DMS53 treated with DMSO at 0.1 percent for 48 hours (cell line): ENCODE measurements around the gene CATSPER3.
"Not testable (repeated sequence)": the region's sequence is repeated elsewhere in the genome, so short reads cannot be mapped to it uniquely, and the experiment has no call there.

Source experiments
- DNase-seq: peaks from one replicate; lab custom pipeline; 2025; ENCODE audit not compliant: unreplicated experiment; lab: John Stamatoyannopoulos, UW

Gene CATSPER3

DNA sequence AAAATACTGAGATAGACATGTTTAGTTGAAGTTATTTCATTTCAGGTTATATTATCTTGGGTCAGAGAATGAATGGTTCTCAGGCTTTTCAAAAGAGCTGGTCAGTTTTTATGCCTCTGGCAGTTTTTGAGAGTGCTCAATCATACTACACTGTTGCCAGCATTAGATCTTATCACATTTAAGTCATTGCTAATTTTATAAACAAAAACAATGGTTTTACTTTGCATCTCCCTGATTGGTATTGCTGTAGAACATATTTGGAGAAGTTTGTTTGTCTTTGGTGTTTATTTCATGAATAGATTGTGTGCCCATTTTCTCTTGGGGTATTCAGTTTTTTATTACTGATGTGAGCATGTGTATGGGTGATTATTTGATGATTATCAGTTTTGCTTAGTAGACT lies 1.5 kb downstream of the CATSPER3 start:
- DNase-seq: no peak

- DNase-seq: no peak
Observed at GRCh38 chr5:134975078-134975715, 7.5 kb downstream of the CATSPER3 start.

DNA sequence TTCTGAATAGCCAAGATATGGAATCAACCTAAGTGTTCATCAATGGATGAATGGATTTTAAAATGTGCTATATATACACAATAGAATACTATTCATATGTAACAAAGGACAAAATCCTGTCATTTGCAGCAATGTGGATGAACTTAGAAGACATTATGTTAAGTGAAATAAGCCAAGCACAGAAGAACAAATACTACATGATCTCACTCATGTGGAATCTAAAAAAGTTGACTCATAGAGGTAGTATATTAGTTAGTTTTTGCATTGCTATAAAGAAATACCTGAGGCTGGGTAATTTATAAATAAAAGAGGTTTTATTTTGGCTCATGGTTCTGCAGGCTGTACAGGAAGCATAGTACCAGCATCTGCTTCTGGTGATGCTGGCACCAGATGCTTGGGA lies 8.1 kb downstream of the CATSPER3 start:
- no peak for DNase-seq

GRCh38 chr5:134976841-134977240 lies 9.1 kb downstream of the CATSPER3 start:
- no peak for DNase-seq

GRCh38 chr5:134979416-134979815 lies 11.7 kb downstream of the CATSPER3 start:
- DNase-seq: no peak

GRCh38 chr5:134982230-134982629 lies 14.5 kb downstream of the CATSPER3 start:
- no peak for DNase-seq

- no peak for DNase-seq
Observed at GRCh38 chr5:134989266-134989830, 21.6 kb downstream of the CATSPER3 start.

GRCh38 chr5:134990183-134990582 lies 22.5 kb downstream of the CATSPER3 start:
- not testable (repeated sequence) for DNase-seq

- DNase-seq: no peak
Observed at GRCh38 chr5:134992148-134992547, 24.4 kb downstream of the CATSPER3 start.

DNA sequence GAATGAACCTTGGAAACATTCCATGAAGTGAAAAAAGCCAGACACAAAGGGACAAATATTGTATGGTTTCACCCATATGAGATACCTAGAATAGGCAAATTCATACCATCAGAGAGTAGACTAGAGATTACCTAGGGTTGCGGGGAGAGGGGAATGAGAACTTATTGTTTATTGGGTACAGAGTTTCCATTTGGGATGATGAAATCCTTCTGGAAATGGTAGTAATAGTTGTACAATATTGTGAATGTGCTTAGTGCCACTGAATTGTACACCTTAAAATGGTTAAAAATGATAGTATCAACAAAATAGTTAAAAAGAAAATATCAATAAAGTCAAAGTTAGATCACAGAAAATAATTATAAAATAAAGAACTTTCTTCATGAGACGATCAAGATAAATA lies 25.5 kb downstream of the CATSPER3 start:
- no peak for DNase-seq

DNA sequence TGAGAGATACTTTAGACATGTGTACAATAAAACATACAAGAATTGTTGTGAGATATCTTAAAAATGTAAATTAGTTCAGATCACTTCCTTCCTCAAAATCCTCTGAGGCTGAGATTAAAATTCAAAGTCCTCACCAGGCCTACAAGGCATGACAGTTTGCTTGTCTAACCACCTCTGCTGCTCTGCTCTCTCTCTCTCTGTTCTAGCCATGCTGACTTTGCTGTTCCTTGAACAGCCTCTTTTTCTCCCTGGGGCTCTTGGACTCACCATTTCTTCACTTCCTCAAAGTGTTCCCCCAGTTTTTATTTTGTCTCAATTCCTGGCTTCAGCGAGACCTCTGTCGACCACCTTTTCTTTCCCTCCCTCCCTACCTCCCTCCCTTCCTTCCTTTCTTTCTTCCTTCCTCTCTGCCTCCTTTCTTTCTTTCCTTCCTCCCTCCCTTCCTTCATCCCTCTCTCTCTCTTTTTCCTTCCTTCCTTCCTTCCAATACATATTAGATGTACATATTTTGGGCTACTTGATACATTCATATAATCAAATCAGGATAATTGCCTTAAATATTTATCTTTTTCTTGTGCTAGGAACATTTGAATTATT lies 27.0 kb downstream of the CATSPER3 start:
- no peak for DNase-seq

DNA sequence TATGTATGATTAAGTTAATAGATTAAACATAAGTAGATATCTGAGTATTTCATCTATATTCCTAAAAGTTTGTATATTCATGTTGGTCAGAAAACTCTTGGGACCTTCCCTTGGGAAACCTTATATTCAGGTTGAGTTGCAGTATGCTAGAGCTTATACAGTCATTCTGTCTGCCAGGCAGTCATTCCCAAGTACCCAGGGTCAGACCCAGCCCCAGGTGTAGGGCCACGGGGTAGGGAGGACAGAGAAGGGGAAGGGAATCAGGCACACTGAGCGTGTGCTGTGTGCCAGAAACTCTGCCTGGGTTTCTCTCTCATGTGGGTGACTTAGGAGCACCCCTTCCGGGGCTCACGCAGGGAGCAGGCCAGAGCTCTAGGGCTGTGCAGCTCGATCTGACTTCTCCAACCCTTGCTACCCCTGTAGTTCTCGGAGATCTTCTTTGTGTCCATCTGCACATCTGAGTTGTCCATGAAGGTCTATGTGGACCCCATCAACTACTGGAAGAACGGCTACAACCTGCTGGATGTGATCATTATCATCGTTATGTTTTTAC lies 28.2 kb downstream of the CATSPER3 start:
- no peak for DNase-seq

DNA sequence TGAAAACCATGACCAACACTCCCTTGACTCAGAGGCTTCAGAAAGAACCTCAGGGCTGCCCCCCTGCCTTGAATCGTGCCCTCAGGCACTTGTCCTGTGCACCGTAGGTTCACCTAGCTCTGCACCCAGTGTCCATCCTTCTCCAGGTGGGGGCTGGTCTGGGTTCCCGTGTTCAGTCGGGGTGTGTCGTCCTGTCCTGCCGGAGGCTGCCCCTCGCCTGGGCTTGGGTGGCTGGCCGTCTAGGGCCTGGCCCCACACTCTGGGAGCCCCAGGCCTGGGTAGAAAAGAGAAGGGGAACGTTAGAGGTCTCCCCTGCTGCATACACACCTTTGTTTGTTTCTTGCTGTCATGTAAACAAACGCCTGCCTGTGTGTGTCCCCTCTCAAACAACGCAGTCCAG lies 29.3 kb downstream of the CATSPER3 start:
- DNase-seq: no peak

DNA sequence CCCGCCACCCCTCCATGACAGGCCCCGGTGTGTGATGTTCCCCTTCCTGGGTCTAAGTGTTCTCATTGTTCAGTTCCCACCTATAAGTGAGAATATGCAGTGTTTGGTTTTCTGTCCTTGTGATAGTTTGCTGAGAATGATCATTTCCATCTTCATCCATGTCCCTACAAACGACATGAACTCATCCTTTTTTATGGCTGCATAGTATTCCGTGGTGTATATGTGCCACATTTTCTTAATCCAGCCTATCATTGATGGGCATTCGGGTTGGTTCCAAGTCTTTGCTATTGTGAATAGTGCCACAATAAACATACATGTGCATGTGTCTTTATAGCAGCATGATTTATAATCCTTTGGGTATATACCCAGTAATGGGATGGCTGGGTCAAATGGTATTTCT lies 30.4 kb downstream of the CATSPER3 start:
- not testable (repeated sequence) for DNase-seq

- DNase-seq: no peak
Observed at GRCh38 chr5:135004376-135004775, 36.7 kb downstream of the CATSPER3 start.

DNA sequence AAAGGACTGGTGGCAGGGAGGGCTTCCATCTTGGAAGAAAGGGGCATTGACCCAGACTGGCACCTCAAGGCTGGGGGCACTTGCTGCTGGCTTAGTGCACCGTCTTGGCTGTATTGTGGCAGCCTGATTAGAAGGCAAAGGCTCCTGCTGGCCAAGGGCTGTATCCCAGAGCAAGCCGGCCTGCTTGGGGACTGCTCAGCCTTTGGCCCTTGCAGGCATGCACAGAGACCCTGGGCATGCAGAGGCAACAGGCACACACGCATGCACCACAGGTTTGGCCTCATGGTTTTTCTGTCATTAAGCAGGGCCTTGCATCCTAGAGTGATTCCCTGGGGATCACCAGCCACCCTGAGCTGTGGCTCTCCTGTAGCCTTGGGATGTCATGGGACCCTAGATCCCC lies 37.4 kb downstream of the CATSPER3 start:
- DNase-seq: no peak

GRCh38 chr5:135007305-135007704 lies 39.6 kb downstream of the CATSPER3 start:
- DNase-seq: no peak

DNA sequence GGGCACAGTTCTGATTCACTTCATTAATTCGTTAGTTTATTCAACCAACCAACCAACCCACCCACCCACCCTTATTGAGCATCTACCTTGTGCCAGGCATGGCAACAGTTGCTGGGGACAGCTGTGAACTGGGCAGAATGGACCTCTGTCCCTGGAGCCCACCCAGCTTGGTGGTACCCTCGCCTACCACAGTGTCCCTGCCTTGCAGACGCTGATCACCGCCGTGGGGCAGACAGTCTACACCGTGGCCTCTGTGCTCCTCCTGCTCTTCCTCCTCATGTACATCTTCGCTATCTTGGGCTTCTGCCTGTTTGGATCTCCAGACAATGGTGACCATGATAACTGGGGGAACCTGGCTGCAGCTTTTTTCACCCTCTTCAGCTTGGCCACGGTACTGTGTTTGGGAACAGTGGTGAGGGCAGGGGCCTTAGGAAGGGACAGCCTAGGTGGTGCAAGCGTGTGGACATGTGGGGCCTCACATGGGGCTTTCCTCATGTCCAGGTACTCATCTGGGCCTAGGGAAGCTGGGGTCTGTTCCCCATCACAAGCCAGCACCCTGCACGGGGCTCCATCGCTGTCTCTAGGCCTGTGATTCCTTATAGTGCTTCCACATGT lies 40.1 kb downstream of the CATSPER3 start:
- no peak for DNase-seq

- DNase-seq: no peak
Observed at GRCh38 chr5:135008556-135008955, 40.8 kb downstream of the CATSPER3 start.

GRCh38 chr5:135008981-135009735 lies 41.5 kb downstream of the CATSPER3 start:
- DNase-seq: peak; percentile 95
